ENCODE measurements around the gene NGF.

DNA sequence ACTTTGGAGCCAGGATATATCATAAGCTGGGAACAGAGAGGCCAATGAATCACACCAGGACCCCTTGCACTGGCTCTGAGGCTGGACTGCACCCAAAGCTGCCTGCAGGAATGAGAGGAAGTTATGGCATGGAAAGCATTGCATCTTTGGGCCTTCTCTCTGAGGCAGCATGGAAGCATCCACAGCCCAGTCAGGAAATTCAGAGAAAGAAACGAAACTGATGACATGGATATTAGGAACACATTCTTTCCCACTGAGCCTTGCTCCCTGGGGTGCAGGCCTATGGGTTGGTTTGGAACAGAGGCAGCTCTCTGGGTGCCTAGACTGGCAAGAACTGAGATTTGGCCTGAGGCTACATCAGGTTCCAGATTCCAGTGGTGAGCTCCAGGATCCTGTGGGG is 98.6 kb downstream of the NGF start:
- TF ChIP-seq, protein P1, sequence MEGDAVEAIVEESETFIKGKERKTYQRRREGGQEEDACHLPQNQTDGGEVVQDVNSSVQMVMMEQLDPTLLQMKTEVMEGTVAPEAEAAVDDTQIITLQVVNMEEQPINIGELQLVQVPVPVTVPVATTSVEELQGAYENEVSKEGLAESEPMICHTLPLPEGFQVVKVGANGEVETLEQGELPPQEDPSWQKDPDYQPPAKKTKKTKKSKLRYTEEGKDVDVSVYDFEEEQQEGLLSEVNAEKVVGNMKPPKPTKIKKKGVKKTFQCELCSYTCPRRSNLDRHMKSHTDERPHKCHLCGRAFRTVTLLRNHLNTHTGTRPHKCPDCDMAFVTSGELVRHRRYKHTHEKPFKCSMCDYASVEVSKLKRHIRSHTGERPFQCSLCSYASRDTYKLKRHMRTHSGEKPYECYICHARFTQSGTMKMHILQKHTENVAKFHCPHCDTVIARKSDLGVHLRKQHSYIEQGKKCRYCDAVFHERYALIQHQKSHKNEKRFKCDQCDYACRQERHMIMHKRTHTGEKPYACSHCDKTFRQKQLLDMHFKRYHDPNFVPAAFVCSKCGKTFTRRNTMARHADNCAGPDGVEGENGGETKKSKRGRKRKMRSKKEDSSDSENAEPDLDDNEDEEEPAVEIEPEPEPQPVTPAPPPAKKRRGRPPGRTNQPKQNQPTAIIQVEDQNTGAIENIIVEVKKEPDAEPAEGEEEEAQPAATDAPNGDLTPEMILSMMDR (conservative IDR thresholded peaks at IDR 0.05; ENCODE audit: low read depth, low read length), result no peak
- no peak for TF ChIP-seq EZH2 (IDR thresholded peaks at IDR 0.05; ENCODE audit: borderline replicate concordance, low read depth, low read length, poor library complexity, severe bottlenecking)

Measured in A673 (cell line).